GM12892 (cell line): ENCODE data around the gene HMCN2.

Source experiments
- POLR2A ChIP-seq: IDR thresholded peaks from 2 replicates; pipeline ENCODE4 v1.6.1; 2011; ENCODE audit warnings: low read depth, low read length, control low read depth
- POLR2AphosphoS5 ChIP-seq: IDR thresholded peaks from 2 replicates; pipeline ENCODE4 v1.6.1; 2011; ENCODE audit warnings: low read depth, low read length, control low read depth
- TAF1 ChIP-seq: IDR thresholded peaks from 2 replicates; pipeline ENCODE4 v1.6.1; 2011; ENCODE audit warnings: low read depth, mild to moderate bottlenecking, control low read depth, low read length, borderline replicate concordance

DNA sequence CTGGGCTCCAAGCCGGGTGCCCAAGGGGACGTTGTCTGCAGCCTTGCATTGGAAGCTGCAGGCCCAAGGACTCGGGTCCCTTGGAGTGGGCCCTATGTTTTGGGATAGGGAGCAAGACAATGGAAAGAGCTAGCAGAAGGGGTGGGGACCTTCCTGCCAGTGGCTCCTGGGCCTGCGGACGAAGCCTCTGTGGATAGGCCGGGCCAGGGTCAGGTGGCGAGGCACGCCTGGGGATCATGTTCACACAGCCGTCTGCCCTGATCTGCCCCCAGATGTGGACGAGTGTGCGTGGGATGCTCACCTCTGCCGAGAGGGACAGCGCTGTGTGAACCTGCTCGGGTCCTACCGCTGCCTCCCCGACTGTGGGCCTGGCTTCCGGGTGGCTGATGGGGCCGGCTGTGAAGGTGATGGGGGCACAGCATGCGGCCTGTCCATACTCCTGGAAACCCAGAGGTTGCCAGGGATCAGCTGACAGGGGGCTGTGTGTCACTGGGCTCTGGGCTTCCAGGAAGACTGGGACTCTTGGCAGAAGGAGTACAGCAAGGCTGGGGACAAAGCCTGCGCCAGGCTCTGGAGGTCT, 162.6 kb downstream of the HMCN2 start:
- TF ChIP-seq POLR2A = no peak
- TF ChIP-seq POLR2AphosphoS5 = no peak
- no peak for TF ChIP-seq TAF1
